GM19452 (cell line): ENCODE measurements around the gene KCNK15.
"Not testable (repeated sequence)": the region's sequence is repeated elsewhere in the genome, so short reads cannot be mapped to it uniquely, and the experiment has no call there.

Source experiments
- ATAC-seq: cut with Tn5 transposase; IDR thresholded peaks from one replicate; pipeline ENCODE4 v1.9.1; 2021; ENCODE audit not compliant: unreplicated experiment

Gene KCNK15

GRCh38 chr20:44745598-44746366 lies at the start of gene KCNK15:
Gene KCNK15, plus strand, starts transcription at chr20:44745865. Its CDS starts 46 bp downstream, at chr20:44745911.
- no peak for ATAC-seq

- no peak for ATAC-seq
These were observed 49.4 kb upstream of the KCNK15 start for GRCh38 chr20:44696315-44696714.

GRCh38 chr20:44697041-44697440 lies 48.6 kb upstream of the KCNK15 start:
- ATAC-seq, result not testable (repeated sequence)

GRCh38 chr20:44698351-44698750 lies 47.3 kb upstream of the KCNK15 start:
- ATAC-seq, result no peak

- no peak for ATAC-seq
These were observed 45.4 kb upstream of the KCNK15 start for GRCh38 chr20:44700306-44700705.

GRCh38 chr20:44701118-44701857 lies 44.4 kb upstream of the KCNK15 start:
- ATAC-seq, result no peak

GRCh38 chr20:44701858-44702256 lies 43.8 kb upstream of the KCNK15 start:
- no peak for ATAC-seq

- ATAC-seq, result no peak
These were observed 42.9 kb upstream of the KCNK15 start for GRCh38 chr20:44702776-44703175.

GRCh38 chr20:44703183-44703925 lies 42.3 kb upstream of the KCNK15 start:
- ATAC-seq, result no peak

GRCh38 chr20:44703956-44704488 lies 41.6 kb upstream of the KCNK15 start:
- ATAC-seq, result no peak

- ATAC-seq, result no peak
These were observed 41.1 kb upstream of the KCNK15 start for GRCh38 chr20:44704551-44704971.

- ATAC-seq, result no peak
These were observed 40.1 kb upstream of the KCNK15 start for GRCh38 chr20:44705364-44706094.

- ATAC-seq, result no peak
These were observed 39.2 kb upstream of the KCNK15 start for GRCh38 chr20:44706301-44707017.

GRCh38 chr20:44707018-44707579 lies 38.6 kb upstream of the KCNK15 start:
- ATAC-seq, result no peak

GRCh38 chr20:44709380-44709779 lies 36.3 kb upstream of the KCNK15 start:
- no peak for ATAC-seq

- no peak for ATAC-seq
These were observed 35.9 kb upstream of the KCNK15 start for GRCh38 chr20:44709797-44710196.

GRCh38 chr20:44711237-44711636 lies 34.4 kb upstream of the KCNK15 start:
- ATAC-seq, result no peak

- no peak for ATAC-seq
These were observed 31.5 kb upstream of the KCNK15 start for GRCh38 chr20:44714102-44714700.
